ENCODE results near the gene FASN. TPM values are rescaled to one million over a fixed set of nuclear protein-coding genes. Genes with fewer than 3 reads are reported as not detected.
A peak's percentile ranks its signal among the peaks of the same experiment; 100 is the strongest.

The FASN gene
- total RNA-seq, 6 donors from 2014 or later: 191 to 805 (median 577) TPM

DNA sequence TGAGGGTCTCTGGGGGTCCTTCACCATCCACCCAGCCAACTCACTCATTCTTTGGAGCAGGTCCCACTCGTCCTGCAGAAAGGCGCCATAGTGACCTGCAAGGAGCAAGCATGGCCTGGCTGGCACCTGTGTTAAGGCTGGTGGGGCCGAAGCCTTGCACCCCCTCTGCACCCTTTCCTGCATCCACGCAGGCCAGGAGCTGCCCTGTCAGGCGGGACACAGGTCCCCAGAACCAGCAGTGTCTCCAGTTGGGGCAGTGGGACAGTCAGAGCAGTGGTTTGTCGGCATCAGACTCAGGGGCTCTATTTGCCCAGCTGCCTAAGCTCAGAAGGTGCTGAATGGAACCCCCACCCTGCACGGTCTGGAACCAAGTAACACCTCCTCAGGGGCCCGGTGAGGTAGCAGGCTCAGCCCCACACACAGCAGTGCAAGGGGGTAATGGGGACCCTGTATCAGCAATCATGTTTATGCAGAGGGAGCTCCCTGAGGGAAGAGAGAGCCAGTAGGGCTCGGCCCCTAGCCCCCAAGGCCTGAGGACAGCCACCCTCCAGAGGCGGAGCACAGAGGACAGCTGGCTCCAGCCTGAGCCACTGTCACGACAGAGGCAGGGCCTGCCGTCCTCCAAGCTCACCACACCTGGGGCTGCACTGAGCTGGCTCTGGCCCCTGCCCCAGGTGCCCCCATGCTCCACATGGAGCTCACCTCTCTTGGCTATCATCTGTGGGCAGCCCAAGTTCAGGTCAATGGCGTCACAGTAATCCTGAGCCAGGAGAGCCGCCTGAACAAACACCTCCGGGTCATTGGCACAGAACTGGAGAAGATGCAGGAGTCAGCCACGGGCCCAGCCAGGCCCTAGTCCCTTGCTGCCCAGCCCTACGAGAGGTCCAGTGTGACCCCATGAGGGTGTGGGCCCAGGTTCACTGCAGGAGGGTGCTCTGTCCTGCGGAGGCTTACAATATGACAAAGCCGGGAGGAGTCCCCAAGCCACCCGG is 34.3 kb downstream of the FASN start:
- WGBS, 2 donors: 86 to 91% methylated on average over 6 to 19 of the region's 20 CpGs
- Histone ChIP-seq H3K4me1 (peaks cover 22 to 34% (median 22%) of the 10 kb centered on the region in 4 donors), H3K27ac (no peak overlapping the region), H3K36me3 (peaks cover 7 to 56% (median 43%) of the 10 kb centered on the region in 4 donors), H3K9me3 (no peaks in the 10 kb centered on the region), H3K4me3 (peak overlapping the region in 1 of 4 donors; percentile 99), H3K27me3 (no peaks in the 10 kb centered on the region)
- TF ChIP-seq, protein P1, sequence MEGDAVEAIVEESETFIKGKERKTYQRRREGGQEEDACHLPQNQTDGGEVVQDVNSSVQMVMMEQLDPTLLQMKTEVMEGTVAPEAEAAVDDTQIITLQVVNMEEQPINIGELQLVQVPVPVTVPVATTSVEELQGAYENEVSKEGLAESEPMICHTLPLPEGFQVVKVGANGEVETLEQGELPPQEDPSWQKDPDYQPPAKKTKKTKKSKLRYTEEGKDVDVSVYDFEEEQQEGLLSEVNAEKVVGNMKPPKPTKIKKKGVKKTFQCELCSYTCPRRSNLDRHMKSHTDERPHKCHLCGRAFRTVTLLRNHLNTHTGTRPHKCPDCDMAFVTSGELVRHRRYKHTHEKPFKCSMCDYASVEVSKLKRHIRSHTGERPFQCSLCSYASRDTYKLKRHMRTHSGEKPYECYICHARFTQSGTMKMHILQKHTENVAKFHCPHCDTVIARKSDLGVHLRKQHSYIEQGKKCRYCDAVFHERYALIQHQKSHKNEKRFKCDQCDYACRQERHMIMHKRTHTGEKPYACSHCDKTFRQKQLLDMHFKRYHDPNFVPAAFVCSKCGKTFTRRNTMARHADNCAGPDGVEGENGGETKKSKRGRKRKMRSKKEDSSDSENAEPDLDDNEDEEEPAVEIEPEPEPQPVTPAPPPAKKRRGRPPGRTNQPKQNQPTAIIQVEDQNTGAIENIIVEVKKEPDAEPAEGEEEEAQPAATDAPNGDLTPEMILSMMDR (IDR thresholded peaks at IDR 0.05): no peak
- TF ChIP-seq EP300 (IDR thresholded peaks at IDR 0.05) (no peak), POLR2A (IDR thresholded peaks at IDR 0.05) (no peak), POLR2AphosphoS5 (IDR thresholded peaks at IDR 0.05) (no peak)
- ATAC-seq (ENCODE audit: low FRiP score in 2 of 2) (no peak), DNase-seq (no peak)

DNA sequence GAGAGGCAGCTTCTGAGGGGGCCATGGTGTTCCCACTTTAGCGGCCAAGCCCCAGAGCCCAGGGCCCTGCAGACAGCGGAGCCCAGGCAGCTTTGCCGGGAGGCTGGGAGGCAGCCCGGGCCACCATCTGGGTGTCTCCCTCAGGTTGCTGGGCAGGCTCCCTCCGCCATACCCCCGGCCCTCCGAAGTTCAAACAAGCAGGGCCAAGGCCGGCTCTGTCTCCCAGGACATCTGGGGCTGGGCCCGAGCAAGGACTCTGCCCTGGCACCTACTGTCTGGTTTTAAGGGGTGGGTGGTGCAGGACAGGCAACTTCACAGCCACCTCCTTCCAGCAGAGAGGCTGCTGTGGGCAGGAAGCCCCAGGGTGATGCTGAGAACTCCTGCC is 35.1 kb downstream of the FASN start:
- TF ChIP-seq POLR2A (IDR thresholded peaks at IDR 0.05) (no peak), POLR2AphosphoS5 (IDR thresholded peaks at IDR 0.05) (no peak), EP300 (IDR thresholded peaks at IDR 0.05) (no peak)
- TF ChIP-seq, protein P1 (IDR thresholded peaks at IDR 0.05): no peak
- Histone ChIP-seq H3K9me3 (no peaks in the 10 kb centered on the region), H3K36me3 (peaks cover 7 to 63% (median 50%) of the 10 kb centered on the region in 4 donors), H3K4me3 (no peak overlapping the region), H3K27ac (no peak overlapping the region), H3K4me1 (peaks cover 22 to 34% (median 22%) of the 10 kb centered on the region in 4 donors), H3K27me3 (no peaks in the 10 kb centered on the region)
- DNase-seq (peak in 1 of 2 donors; percentile 73), ATAC-seq (ENCODE audit: low FRiP score in 2 of 2) (no peak)
- 84 to 100% methylated on average over 1 to 9 of the region's 9 CpGs for WGBS, 2 donors

DNA sequence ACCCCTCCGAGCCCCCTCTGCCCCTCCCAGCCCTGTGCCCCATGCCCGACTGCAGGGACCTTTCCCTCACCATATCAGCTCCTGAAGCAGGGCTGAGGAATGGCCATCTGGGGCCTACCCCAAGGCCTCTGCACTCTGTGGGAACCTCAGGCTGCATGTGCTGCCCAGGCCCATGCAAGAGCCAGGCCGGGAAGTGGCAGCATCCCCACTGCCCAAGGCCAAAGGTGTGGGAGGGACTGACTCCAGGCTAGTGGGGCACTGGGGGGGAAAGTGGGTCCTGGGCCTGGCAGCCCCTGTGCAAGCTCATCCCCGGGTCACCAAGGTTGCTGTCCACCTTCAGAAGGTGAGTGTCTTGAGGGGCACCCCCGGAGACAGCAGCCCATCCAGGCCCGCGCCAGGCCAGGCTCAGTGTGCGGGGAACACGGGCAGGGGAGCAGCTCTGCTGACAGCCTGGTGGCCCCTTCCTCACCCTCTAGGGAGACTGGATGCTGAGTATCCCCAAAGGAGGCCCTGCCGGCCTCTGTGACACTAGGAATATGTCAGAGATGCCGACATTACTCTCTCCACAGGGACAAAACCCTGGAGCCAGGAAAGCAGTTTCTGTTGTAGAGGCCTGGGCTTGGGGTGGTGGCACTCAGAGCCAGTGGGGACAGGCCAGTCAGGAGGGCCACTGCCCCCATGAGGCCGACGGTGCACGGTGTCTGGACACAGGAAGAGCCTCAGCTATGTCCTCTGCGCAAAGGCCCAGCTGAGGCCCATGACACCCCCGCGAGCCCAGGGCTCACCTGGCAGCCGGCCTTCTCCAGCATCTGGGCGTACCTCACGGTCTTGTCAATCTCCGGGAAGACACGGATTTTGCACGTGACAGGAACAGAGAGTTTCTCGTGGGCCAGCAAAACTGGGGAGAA is 35.7 kb downstream of the FASN start:
- ATAC-seq (ENCODE audit: low FRiP score in 2 of 2) (no peak), DNase-seq (peak in 1 of 2 donors; percentile 76)
- H3K4me3 ChIP-seq: no peak overlapping the region
- no peaks in the 10 kb centered on the region for H3K9me3 ChIP-seq
- H3K27ac ChIP-seq: no peak overlapping the region
- TF ChIP-seq POLR2A (IDR thresholded peaks at IDR 0.05) (no peak), POLR2AphosphoS5 (IDR thresholded peaks at IDR 0.05) (no peak), EP300 (IDR thresholded peaks at IDR 0.05) (no peak)
- TF ChIP-seq, protein P1 (IDR thresholded peaks at IDR 0.05): no peak
- H3K4me1 ChIP-seq: peaks cover 22 to 34% (median 22%) of the 10 kb centered on the region in 4 donors
- WGBS, 2 donors: 83 to 89% methylated on average over 5 to 21 of the region's 24 CpGs
- no peaks in the 10 kb centered on the region for H3K27me3 ChIP-seq
- H3K36me3 ChIP-seq: peaks cover 7 to 70% (median 56%) of the 10 kb centered on the region in 4 donors

DNA sequence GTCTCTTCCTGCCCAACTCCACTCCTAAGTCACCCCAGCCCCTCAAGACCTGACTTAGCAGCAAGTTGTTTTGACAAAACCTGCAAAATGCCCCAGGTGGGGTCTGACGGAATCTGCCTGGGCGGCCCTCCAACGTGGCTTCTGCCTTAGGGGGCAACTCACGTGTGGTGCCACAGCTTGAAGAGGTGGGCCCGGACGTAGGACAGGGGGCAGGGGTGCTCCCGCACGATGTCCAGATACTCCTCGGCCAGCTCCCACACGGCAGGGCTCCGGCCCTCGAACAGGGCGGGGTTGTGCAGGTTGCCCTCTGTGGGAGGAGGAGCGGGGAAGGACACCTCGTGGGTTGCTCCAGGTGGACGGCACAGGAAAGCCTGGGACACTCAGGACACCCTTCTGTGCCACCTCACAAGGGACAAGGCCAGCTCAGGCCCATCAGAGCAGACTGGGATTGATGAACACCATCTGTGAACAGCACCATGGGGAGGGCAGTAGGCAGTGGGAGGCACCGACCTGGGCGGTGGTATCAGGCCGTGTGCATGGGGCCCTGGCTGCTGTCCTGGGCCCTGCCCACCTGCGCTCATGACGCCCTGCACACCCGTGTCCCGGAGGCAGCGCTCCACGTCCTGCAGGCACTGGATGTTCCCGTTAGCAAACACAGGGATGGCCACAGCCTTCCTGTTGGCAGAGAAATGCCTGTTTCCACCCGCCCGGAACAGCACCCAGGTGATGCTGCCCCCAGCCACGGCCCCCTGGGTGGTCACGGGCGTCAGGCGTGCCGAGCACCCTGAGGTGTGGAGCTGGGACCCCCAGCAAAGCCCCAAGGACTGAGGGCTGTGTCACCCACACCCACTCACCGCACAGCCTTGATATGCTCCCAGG is 36.8 kb downstream of the FASN start:
- H3K9me3 ChIP-seq: no peaks in the 10 kb centered on the region
- ATAC-seq (ENCODE audit: low FRiP score in 2 of 2) (no peak), DNase-seq (peak in 1 of 2 donors; percentile 74)
- no peaks in the 10 kb centered on the region for H3K27me3 ChIP-seq
- WGBS, 2 donors: 94% methylated on average over 32 of the region's 34 CpGs; no CpG with 5 or more reads in 1 of the 2 donors
- H3K4me3 ChIP-seq: no peak overlapping the region
- H3K4me1 ChIP-seq: peaks cover 19 to 30% (median 20%) of the 10 kb centered on the region in 4 donors
- H3K27ac ChIP-seq: no peak overlapping the region
- no peak for TF ChIP-seq POLR2AphosphoS5 (IDR thresholded peaks at IDR 0.05)
- TF ChIP-seq, protein P1 (IDR thresholded peaks at IDR 0.05): no peak
- TF ChIP-seq POLR2A (IDR thresholded peaks at IDR 0.05): no peak
- TF ChIP-seq EP300 (IDR thresholded peaks at IDR 0.05): no peak
- H3K36me3 ChIP-seq: peaks cover 12 to 80% (median 67%) of the 10 kb centered on the region in 4 donors
